GM19452 (cell line): ENCODE results near the gene DIAPH3.

Source experiments
- ATAC-seq: cut with Tn5 transposase; IDR thresholded peaks from one replicate; pipeline ENCODE4 v1.9.1; 2021; ENCODE audit not compliant: unreplicated experiment

DIAPH3 gene

GRCh38 chr13:60152904-60153303 is 10.8 kb downstream of the DIAPH3 start:
- no peak for ATAC-seq

GRCh38 chr13:60152114-60152513 is 11.6 kb downstream of the DIAPH3 start:
- no peak for ATAC-seq

GRCh38 chr13:60150538-60150937 is 13.2 kb downstream of the DIAPH3 start:
- ATAC-seq = no peak

GRCh38 chr13:60148918-60149317 is 14.8 kb downstream of the DIAPH3 start:
- ATAC-seq = no peak

- no peak for ATAC-seq
These were observed 16.4 kb downstream of the DIAPH3 start for GRCh38 chr13:60147361-60147760.

DNA sequence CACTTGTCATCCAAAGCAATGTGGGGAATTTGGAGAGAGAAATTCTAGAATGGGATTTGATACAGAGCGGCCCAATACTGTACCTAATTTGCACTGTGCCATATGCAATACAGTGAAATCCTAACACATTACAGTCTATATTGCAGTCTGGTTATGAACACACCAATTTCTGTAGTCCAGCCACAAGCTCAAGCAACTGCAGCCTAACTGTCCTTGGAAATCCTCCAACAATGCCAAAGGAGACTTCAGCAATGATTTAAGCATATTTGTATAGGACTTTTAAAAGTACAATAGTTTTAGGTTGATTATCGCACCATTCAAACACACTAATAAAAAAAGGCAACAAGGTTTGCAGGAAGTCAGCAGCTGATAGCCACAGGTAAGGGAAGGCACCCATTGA is 17.3 kb downstream of the DIAPH3 start:
- ATAC-seq = no peak

DNA sequence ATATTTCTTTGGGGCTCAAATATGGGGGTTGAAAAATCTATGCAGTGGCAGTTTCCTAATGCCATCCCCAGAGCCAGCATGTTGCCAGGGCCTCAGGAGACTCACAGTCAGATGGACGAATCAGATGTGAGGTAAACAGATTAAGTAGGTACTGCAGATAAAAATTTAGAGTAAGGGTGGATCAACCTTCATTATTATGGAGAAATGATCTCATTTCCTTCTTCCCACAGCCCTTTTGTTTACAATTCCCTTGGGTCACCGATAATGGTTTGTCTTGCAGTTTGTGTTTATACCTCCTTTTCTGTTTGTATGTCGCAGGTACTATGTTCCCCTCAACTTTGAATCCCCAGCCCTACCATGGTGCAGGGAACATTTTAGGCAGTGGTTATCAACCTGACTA is 20.0 kb downstream of the DIAPH3 start:
- no peak for ATAC-seq

GRCh38 chr13:60139272-60139671 is 24.5 kb downstream of the DIAPH3 start:
- no peak for ATAC-seq

GRCh38 chr13:60138674-60139073 is 25.1 kb downstream of the DIAPH3 start:
- no peak for ATAC-seq

DNA sequence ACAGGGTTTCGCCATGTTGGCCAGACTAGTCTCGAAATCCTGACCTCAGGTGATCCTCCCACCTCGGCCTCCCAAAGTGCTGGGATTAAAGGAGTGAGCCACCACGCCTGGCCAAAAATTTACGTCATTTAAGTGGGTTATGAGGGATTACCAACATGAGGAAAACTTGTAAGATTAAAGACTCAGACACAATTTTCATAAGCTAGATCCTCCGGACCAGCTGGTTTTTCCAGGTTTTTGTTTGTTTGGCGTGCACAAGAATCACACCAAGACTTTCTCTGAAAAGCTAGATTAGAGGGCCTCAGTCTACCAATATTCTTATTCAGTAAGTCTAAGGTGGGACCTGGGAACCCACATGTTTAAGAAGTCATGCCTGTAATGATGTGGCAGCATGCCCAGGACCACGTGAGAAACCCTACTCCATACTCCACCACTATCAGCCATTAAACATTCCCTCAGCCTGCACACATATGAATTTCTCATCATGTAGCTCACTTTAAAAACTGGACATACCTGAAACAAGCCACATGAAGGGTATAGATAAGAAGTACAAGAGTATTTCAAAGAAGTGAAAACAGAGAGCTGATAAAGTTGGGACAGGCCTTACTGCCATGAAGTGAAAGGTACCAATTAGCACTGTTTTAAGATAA is 25.7 kb downstream of the DIAPH3 start:
- ATAC-seq = no peak

DNA sequence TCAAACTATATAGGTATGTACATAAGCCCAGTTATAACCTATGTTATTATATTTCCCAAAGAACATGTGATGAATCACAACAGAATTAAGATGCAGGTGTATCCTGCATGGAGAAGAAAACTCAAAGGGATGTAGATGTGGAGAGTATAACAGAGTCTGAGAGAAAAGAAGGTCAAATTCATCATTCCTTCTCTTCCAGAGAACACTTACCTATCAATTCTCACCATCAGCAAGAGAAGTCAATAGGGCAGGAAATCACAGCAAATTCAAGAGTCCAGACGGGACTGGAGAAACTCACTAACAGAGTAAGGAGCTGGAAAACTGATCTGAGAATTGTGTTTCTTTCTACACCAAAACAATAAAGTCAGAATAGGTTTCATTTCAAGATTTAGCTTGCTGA is 28.4 kb downstream of the DIAPH3 start:
- no peak for ATAC-seq

GRCh38 chr13:60134376-60134775 is 29.4 kb downstream of the DIAPH3 start:
- ATAC-seq = peak; percentile 60

- ATAC-seq = no peak
These were observed 42.4 kb downstream of the DIAPH3 start for GRCh38 chr13:60121337-60121687.

- ATAC-seq = no peak
These were observed 43.0 kb downstream of the DIAPH3 start for GRCh38 chr13:60120617-60121336.

- ATAC-seq = no peak
These were observed 44.9 kb downstream of the DIAPH3 start for GRCh38 chr13:60118696-60119400.

DNA sequence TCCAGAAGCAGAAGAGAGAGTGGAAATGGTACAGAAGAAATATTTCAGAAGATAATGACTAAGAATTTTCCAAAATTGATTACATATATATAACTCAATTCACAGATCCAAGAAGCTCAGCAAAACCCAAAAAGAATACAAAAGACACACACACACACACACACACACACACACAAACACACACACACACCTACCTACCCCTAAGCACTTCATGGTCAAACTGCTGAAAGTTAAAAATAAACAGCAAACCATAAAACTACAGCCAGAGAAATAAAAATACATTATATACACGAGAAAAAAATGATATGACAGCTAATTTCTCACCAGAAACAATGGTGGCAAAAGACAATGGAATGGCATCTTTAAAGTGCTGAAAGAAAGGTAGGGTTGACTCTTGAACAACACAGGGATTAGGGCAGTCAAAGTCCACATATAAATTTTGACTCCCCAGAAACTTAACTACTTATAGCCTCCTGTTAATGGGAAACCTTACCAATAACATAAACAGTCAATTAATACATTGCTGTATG is 49.2 kb downstream of the DIAPH3 start:
- ATAC-seq = no peak

- no peak for ATAC-seq
These were observed 51.0 kb downstream of the DIAPH3 start for GRCh38 chr13:60112771-60113170.

DNA sequence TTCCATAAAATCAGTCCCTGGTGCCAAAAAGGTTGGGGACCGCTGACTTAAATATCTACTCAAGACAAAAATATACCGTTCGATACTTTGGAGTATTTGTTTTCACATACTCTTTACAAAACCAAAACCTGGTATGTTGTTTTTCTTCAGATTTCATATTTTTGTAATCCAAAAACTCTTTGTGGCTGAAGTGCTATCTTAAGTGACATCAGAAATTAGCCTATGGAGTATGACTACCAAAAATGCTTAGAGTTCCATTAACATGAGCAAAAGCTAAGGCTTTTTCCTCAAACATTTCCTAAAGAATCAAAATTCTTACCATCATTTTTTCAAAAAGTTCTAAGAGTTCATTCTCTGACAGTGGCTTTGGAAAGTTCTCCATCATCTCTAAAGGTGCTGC is 52.0 kb downstream of the DIAPH3 start:
- no peak for ATAC-seq

DNA sequence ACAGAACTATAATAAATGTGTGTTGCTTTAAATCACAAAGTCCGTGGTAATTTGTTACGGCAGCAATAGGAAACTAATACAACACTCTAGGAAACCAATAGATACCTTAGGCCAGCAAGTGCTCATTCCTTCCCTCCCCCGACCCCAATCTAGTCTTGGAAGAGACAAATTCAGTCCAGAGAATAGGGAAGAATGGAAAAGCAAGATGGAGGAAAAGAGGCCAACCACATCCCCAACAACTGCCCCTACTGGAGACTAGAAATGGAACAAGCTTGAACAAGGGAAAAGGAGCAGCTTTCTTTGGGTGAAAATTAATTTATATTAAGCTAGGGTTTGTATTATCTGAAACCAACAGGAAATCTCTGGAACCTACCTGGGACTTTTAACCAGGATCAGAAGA is 54.4 kb downstream of the DIAPH3 start:
- ATAC-seq = no peak

GRCh38 chr13:60108589-60108988 is 55.1 kb downstream of the DIAPH3 start:
- ATAC-seq = no peak

DNA sequence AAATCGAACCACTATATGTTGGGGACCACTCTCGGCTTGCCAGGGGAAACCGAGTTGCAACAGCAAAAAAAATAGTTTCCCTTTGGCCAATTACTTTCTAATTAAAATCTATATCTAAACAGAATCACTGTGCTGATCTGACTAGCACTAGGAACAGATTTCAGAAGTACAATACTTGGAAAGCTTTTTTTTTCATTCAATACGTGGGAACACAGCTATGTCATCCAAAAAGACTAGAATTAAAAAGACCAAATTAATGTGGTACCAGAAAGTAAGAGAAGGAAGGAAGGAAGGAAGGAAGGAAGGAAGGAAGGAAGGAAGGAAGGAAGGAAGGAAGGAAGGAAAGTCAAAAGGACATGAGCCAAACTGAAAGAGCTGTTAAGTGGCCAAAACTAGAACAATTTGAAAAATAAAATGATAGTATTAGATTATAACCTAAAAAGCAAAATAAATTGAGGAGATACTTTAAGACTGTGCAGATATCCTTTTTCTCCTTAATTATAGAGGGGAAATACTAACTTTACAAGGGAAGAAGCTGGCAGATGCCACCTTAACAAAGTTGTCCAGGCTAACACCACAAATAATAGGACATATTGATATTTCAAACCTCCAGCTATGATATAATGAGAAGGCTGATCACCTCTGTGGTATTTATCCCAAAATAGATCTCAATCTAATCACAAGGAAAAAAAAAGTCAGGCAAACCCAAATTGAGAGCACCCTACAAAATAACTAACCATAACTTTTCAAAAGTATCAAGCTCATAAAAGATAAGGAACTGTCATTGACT is 63.9 kb downstream of the DIAPH3 start:
- ATAC-seq = no peak
